HG03432 (cell line): ENCODE measurements around the gene RXYLT1.
"Not testable (repeated sequence)": the region's sequence is repeated elsewhere in the genome, so short reads cannot be mapped to it uniquely, and the experiment has no call there.

Source experiments
- ATAC-seq: cut with Tn5 transposase; IDR thresholded peaks from one replicate; pipeline ENCODE4 v1.9.1; 2021; ENCODE audit warnings: mild to moderate bottlenecking, moderate library complexity; ENCODE audit not compliant: unreplicated experiment

The RXYLT1 gene

DNA sequence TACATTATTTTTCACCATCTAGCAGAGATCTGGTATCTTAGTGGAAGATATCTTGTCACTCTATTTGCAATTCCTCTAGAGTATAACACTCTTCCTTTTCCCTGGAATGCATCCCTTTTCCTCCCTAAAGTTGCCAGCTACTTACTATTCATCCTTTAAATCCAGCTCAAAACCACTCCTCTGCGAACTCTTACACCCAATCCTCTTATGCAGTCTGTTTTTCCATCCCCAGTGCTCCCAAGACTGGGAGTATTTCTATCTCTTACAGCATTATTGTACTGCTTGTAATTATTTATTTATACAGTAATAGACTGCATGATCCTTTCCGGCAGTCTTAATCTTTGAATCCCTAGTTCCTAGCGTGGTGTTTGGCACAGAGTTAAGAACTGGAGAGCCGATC lies 61.9 kb downstream of the RXYLT1 start:
- ATAC-seq = no peak

DNA sequence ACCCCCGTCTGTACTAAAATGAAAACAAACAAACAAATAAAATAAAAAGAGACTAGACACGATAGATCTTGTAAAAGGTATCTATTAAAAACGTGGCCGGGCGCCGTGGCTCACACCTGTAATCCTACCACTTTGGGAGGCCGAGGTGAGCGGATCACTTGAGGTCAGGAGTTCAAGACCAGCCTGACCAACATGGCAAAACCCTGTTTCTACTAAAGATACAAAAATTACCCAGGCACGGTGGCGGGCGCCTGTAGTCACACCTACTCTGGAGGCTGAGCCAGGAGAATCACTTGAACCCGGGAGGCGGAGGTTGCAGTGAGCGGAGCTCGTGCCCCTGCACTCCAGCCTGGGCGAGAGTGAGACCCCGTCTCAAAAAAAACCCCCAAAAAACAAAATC lies 63.0 kb downstream of the RXYLT1 start:
- not testable (repeated sequence) for ATAC-seq

DNA sequence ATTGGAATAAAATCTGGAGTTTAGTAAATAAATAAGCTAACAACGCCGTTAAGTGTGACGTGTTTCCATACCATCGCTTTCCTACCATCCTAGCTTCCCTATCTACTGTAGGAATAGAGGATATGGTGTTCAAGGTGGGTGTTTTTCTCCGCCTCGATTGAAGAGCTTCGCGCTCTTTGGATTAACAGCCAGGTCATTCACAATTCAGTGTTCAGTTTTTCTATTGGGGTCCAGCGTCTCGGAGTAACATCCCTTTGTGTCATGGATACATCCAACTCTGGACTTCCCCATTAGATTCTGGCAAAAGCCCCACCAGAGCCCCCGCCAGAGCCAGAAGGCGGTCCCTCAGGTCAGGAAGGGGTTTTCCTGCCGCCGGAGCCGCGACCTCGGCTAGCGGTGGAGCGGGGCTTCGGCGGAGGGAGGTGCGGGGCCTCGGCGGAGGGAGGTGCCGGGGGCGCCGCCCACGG lies 63.6 kb downstream of the RXYLT1 start:
- no peak for ATAC-seq

DNA sequence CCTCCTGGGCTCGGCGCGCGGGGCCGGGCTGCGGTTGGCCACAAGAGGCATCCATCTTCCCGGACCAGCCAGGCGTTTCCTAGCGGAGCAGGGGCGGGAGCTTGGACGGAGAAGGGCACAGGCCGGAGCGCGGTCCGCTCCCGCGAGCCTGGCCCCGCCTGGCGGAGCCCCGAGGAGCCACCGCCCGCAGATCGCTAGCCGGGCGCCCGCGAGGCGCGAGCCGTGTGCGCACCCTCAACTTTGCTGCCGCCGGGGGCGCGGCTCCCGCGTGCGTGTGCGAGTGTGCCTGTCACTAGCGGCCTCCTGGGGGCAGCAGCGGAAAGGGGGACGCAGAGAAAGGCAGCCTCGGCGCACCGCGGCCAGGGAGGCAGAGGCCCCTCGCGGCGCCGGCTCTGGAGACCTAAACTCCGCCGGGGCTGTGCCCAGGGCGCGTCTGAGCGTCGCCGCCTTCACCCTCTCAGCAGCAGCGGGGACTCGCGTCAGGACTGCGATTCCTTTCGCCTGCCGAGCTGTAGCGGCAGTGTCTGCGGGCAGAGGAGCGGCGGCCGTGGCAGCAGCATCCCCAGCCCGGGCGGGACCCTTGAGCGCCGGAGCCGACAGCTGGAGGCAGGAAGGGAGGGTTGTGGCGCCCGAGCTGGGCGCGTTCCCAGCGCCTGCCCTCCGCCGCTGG lies 64.1 kb downstream of the RXYLT1 start:
- peak; percentile 96 for ATAC-seq

DNA sequence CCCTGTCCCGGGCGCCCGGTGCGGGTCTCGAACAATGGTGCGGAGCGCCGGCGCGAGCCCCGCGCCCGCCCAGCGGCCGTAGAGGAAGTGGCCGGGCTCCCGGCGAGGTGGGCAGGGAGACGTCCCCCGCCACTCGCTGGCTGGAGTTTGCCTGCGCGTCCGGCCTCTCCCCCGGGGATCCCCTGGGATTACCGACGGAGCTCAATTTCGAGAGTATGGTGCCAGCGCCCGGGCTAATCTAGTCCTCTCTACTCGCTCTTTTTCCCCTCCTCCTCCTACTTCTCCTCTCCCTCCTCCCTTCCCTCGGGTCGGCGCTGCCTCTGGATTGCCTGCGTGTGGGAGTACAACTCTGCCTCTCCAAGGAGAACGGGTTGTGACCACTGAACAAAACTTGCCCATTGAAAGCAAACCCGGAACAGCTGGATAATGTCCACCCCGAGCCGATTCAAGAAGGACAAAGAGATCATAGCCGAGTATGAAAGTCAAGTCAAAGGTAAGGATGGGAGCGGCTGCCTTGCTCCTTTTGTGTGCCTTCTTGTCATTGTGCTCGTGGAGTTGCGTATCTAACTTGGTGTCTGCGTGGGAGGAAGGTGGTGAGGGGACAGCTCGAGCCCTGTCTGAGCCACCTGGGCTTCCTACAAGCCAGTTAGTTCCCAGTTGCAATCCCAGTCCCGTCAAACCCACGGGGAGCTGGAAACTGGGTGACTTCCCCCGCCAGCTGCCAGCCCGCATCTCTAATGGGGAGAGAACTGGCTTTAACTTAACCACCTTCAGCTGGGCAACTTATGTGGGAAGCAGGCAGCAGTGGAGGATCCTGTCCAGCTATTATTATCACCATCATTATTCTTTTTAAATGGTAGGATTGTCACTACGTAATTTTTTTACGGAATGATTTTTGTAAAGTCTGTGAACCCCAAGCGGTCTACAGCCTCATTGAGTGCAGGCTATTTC lies 65.0 kb downstream of the RXYLT1 start, which contains the start of gene SRGAP1:
Gene SRGAP1, plus strand, starts transcription at position 310 of the 951 bp plus-strand sequence. Its CDS starts 117 bp downstream, at position 427.
- peak; percentile 30 for ATAC-seq

DNA sequence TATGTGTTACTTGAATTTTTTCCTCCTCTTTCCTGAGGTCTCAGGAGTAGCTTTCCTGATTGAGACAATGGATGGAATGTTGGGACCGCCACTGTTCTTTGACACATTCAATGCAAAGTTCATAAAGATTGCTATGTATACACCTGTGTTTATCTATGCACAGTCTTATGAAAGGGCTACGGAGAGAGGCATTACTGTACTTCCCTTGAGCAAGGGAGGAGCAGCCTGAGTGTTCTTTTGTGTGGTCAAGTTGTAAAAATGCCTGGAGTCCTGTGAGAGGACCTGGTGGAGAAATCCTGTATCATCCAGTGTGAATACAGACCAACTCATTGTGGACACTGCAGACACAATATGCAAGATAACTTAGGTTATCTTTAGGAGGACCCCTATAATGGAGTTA lies 66.0 kb downstream of the RXYLT1 start:
- no peak for ATAC-seq

DNA sequence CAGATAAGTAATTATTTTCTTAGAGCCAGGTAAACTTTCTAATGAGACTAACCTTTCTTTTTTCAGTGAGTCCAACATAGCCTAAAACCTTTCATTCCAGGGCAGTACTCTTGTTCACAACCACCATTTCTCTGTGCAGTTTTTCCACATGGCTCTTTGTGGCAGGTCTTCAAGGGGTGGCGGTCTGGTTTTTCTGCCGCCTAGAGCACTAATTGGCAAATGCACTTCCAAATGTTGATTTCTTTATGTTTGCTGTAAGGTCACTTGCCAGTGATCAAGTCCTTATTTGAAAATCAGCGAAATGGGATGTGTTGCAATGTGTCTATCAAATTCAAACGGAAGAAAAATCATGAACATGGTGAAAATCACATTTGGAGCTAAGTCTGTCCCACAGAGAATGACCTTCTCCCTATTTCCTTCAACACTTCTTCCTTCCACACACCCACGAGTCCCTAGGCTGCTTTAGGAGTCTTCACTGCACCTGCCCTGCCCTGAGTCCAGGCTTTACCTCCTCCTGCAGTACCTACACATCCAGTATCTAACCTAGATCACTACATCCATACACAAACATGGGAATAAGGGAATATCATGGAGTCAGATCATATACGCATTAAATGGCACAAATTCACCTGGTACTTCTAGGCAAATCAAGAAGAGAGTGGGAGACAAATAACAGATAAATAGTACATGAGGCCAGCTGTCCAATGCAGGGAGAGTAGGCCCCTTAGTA lies 66.7 kb downstream of the RXYLT1 start:
- ATAC-seq = no peak

DNA sequence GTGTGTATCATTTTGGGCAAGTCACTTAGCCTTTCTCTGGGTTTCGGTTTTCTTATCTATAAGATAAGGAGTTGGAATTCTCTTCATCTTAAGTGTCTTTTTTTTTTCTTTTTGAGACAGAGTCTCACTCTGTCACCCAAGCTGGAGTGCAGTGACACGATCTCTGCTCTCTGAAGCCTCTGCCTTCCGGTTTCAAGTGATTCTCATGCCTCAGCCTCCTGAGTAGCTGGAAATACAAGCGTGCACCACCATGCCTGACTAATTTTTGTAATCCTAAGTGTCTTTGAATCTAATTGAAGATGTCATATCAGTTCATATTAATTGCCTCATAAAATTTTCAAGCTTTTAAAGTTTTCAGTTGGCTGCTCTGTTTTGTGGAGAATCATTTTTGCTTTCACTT lies 68.7 kb downstream of the RXYLT1 start:
- no peak for ATAC-seq

DNA sequence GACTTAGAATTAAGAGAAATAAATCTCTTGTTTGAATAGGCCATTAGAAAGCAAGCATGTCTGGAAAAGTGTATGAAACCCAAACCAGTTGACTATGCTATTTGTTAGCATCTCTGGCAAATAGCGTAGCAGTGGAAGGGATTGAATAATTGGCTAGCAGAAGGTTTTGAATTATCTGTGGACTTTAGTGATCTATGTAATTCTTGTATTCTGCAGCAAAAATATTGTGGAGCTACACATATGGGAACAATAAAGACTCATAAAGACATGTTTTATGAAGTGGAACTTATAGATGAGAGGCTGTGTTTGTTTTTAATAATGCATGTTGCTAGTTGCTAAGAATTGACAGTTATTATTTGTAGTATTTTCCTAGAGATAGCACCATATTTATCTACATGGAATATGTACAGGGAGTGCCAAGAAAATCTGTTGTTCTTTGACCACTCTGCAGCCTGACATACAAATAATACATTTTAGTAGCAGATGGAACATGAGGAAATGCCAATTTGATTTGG lies 69.5 kb downstream of the RXYLT1 start:
- ATAC-seq = no peak

DNA sequence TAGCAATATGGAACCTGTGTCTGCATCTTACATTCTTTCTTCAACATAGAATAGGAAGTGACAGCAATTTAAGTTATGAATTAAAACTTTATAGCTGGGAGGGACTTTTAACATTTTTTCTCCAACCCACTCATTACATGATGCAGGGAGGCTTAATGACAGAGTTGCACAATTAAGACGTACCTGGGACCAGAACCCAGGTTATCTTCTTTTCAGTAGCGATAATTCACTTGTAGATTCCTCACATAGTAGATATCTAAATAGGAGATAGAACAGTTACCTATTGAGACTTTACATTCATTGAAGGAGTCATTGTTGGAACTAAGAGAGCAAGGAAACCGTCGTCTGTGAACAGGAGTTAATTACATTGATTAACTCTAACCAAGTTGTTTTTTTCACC lies 69.9 kb downstream of the RXYLT1 start:
- ATAC-seq = no peak

DNA sequence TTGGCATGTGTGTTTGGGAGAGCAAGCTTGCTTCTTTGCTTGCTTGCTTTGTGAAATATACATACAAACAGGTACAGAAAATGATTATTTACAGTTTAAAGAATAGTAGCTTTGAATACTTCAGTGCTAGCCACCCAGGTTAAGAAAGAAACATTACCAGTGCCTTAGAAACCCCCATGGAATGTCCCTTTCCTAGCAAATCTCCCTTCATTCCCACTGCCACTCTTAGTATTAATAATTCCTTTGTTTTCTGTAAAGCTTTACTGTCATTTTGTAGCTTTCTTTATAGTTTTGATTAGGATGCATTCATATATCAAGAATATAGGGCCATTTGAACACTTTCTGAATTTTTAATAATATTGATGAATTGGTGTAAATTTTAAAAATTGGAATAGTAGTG lies 74.3 kb downstream of the RXYLT1 start:
- ATAC-seq = no peak

DNA sequence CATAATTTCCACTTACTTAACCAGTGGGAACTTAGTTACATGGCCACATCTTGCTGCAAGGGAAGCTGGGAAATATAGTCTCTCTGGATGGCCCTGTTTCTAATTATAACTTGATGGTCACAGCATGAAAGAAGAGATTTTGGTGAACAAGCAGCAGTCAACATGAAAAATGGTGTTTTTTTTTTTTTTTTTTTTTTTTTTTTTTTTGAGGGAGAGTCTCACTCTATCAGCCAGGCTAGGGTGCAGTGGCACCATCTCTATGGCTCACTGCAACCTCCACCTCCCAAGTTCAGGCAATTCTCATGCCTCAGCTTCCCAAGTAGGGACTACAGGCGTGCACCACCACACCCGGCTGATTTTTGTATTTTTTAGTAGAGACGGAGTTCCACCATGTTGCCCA lies 75.6 kb downstream of the RXYLT1 start:
- no peak for ATAC-seq

DNA sequence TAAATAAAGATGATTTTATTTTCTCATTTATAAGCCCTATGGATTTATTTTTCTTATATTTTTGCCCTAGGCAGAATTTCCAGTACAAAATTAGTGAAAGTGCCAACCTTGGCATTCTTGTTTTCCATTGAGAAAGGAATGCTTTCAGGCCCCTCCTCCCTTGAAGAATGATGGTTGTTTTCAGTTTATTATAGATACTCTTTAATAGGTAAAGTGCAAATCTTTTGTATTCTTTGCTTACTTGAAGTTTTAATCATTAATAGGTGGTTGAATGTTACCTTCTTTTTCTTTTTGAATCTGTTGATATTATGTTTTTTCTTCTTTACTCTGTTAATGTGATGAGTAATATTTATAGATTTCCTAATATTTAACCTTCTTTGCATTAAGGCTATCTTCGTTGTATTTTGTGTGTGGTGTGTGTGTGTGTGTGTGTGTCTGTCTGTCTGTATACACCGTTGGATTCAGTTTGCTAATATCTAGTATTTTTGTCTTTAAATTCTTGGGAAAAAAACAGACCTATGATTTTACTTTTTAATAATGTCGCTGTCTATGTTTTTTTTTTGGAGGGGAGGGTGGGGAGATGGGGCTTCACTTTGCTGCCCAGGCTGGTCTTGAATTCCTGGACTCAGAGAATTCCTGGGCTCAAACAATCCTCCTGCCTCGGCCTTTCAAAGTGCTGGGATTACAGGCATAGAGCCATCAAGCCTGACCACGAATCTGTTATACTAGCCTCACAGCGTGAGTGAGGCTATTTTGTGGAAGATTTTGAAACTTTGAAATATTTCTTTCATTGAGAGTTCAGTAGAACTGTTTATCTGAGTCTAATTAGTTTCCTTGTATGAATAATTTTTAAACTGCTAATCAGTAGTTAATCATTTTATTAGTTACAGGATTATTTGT lies 78.3 kb downstream of the RXYLT1 start:
- ATAC-seq = no peak
